ENCODE results near the gene FXYD7.
A peak's percentile ranks its signal among the peaks of the same experiment; 100 is the strongest.

Gene FXYD7

DNA sequence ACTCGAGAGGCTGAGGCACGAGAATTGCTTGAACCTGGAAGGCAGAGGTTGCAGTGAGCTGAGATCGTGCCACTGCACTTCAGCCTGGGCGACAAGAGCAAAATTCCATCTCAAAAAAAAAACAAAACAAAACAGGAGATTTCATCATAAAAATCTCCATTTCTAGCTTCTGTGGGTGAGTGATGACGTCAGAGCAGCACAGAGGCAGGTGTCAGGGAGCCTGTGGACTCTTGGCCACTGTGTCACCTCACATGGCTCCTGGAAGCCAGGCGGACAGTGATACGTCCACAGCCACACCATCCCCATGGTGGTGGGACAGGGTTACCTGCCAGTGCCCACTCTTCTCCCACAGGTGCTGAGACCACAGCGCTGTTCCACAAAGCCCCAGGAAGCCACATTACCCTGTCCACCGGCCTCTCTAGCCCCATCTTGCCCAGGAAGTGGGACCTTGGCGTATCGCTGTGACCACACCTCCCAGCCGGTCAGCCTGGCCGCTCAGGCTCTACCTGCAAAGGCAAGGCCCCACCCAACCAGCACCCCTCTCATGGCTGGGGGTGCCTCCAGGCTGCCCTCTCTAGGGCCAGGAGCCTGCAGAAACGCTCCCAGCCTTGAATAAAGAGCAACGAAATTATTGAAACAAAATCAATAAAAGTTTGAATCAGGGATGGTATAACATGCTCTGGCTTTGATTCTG, 29.9 kb upstream of the FXYD7 start:
- no peaks in the 10 kb centered on the region for H3K36me3 ChIP-seq (ENCODE audit: insufficient read depth, low read length)
- no peaks in the 10 kb centered on the region for H3K27me3 ChIP-seq (ENCODE audit: insufficient read depth, low read length)
- H3K4me3 ChIP-seq (ENCODE audit: low read length), result no peak overlapping the region
- no peak overlapping the region for H3K9ac ChIP-seq (ENCODE audit: low read depth, low read length)
- no peaks in the 10 kb centered on the region for H3K9me3 ChIP-seq (ENCODE audit: insufficient read depth, low read depth, low read length)
- H3K27ac ChIP-seq (ENCODE audit: low read depth, low read length), result no peak overlapping the region
- peaks cover 9% of the 10 kb centered on the region for H3K4me1 ChIP-seq (ENCODE audit: insufficient read depth, low read length)
- 91% methylated on average over 15 of the region's 15 CpGs for WGBS

DNA sequence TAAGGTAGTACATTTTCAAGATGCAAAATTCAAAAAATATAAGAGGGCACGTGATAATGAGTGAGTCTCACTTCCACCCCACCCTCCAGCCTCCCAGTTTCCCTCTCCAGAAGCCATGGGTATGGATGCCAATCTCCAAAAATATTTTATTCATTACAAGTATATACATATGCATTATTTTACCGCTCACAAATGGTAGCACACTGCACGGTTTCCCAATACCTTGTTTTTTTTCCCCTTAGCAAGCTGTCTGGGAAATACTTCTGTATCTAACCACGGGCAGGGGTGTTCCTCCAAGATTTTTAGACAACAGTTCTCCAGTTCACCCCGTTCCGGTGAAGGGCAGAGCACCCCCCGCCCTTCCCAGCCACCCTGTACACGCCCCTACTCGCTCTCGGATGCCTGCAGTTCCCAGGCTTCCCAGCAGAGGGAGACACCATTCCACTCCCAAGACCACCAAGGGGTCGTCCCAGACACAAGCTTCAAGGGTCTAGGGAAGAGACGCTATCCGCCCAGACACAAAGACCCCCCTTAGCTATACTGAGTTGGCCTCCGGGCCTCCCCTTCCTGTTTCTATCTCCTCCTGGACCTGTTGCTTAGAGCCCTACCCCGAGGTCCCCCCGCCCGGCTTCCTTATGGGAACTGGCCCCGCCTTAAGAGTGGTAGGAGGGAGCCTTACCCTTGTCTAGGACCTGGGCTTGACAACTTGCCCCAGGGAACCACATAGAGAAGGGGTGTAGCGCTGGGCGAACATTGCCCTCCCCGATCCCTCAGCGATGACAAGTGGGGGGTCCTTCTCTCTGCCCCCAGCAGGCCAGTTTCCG, 28.5 kb upstream of the FXYD7 start:
- no peaks in the 10 kb centered on the region for H3K9me3 ChIP-seq (ENCODE audit: insufficient read depth, low read depth, low read length)
- WGBS, result 19% methylated on average over 23 of the region's 23 CpGs
- no peaks in the 10 kb centered on the region for H3K36me3 ChIP-seq (ENCODE audit: insufficient read depth, low read length)
- H3K4me1 ChIP-seq (ENCODE audit: insufficient read depth, low read length), result peaks cover 14% of the 10 kb centered on the region
- H3K4me3 ChIP-seq (ENCODE audit: low read length), result peak overlapping the region; percentile 47
- no peak overlapping the region for H3K9ac ChIP-seq (ENCODE audit: low read depth, low read length)
- no peak overlapping the region for H3K27ac ChIP-seq (ENCODE audit: low read depth, low read length)
- H3K27me3 ChIP-seq (ENCODE audit: insufficient read depth, low read length), result no peaks in the 10 kb centered on the region

- H3K9ac ChIP-seq (ENCODE audit: low read depth, low read length), result no peak within 1 kb of the TSS
- no peaks in the 10 kb centered on the region for H3K36me3 ChIP-seq (ENCODE audit: insufficient read depth, low read length)
- no peak within 1 kb of the TSS for H3K27ac ChIP-seq (ENCODE audit: low read depth, low read length)
- no peaks in the 10 kb centered on the region for H3K9me3 ChIP-seq (ENCODE audit: insufficient read depth, low read depth, low read length)
- H3K4me1 ChIP-seq (ENCODE audit: insufficient read depth, low read length), result peaks cover 14% of the 10 kb centered on the region
- peak within 1 kb of the TSS; percentile 47 for H3K4me3 ChIP-seq (ENCODE audit: low read length)
- no peaks in the 10 kb centered on the region for H3K27me3 ChIP-seq (ENCODE audit: insufficient read depth, low read length)
- 71% methylated on average over 14 of the region's 14 CpGs for WGBS
Observed at GRCh38 chr19:35115177-35115951, 27.7 kb upstream of the FXYD7 start, which contains the start of gene FXYD3. FXYD3 (plus strand) TSS chr19:35115823; CDS start chr19:35119377, 3,554 bp downstream.

GRCh38 chr19:35116072-35116801, 26.8 kb upstream of the FXYD7 start:
- Histone ChIP-seq H3K36me3 (ENCODE audit: insufficient read depth, low read length) (no peaks in the 10 kb centered on the region), H3K4me1 (ENCODE audit: insufficient read depth, low read length) (peaks cover 9% of the 10 kb centered on the region; the same call in 1 of the 2 replicates), H3K4me3 (ENCODE audit: low read length) (no peak overlapping the region), H3K27ac (ENCODE audit: low read depth, low read length) (no peak overlapping the region), H3K27me3 (ENCODE audit: insufficient read depth, low read length) (no peaks in the 10 kb centered on the region), H3K9ac (ENCODE audit: low read depth, low read length) (no peak overlapping the region), H3K9me3 (ENCODE audit: insufficient read depth, low read depth, low read length) (no peaks in the 10 kb centered on the region)
- WGBS, result 82% methylated on average over 12 of the region's 13 CpGs

DNA sequence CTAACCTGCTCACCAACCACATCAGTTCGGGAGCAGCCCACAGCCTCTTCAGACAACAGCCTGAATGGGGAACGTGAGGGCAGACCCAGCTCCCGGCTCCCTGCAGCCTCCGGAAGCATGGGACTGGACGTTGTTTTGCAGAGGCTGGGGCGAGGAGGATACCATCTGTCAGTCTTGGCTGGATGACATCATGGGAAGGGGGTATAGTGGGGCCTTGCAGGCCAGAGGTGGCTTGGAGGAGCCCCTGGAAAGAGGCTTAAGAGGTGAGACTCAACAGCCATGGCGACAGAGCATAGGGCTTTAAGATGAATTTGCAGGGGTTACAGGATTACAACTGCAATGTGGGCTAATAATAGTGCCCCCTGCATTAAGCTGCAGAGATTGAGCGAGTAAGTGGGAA, 25.9 kb upstream of the FXYD7 start:
- WGBS, result 70% methylated on average over 8 of the region's 8 CpGs
- Histone ChIP-seq H3K9ac (ENCODE audit: low read depth, low read length) (no peak overlapping the region), H3K9me3 (ENCODE audit: insufficient read depth, low read depth, low read length) (no peaks in the 10 kb centered on the region), H3K27ac (ENCODE audit: low read depth, low read length) (no peak overlapping the region), H3K36me3 (ENCODE audit: insufficient read depth, low read length) (no peaks in the 10 kb centered on the region), H3K4me3 (ENCODE audit: low read length) (no peak overlapping the region), H3K4me1 (ENCODE audit: insufficient read depth, low read length) (peaks cover 9% of the 10 kb centered on the region; the same call in 1 of the 2 replicates), H3K27me3 (ENCODE audit: insufficient read depth, low read length) (no peaks in the 10 kb centered on the region)

- Histone ChIP-seq H3K36me3 (ENCODE audit: insufficient read depth, low read length) (no peaks in the 10 kb centered on the region), H3K4me3 (ENCODE audit: low read length) (no peak overlapping the region), H3K27me3 (ENCODE audit: insufficient read depth, low read length) (no peaks in the 10 kb centered on the region), H3K9ac (ENCODE audit: low read depth, low read length) (no peak overlapping the region), H3K9me3 (ENCODE audit: insufficient read depth, low read depth, low read length) (no peaks in the 10 kb centered on the region), H3K27ac (ENCODE audit: low read depth, low read length) (no peak overlapping the region), H3K4me1 (ENCODE audit: insufficient read depth, low read length) (peaks cover 13% of the 10 kb centered on the region; the same call in 1 of the 2 replicates)
- 82% methylated on average over 11 of the region's 11 CpGs for WGBS
Observed at GRCh38 chr19:35117799-35118198, 25.3 kb upstream of the FXYD7 start.

GRCh38 chr19:35118268-35119020, 24.6 kb upstream of the FXYD7 start:
- WGBS, result 82% methylated on average over 12 of the region's 13 CpGs
- Histone ChIP-seq H3K27me3 (ENCODE audit: insufficient read depth, low read length) (no peaks in the 10 kb centered on the region), H3K27ac (ENCODE audit: low read depth, low read length) (no peak overlapping the region), H3K9me3 (ENCODE audit: insufficient read depth, low read depth, low read length) (no peaks in the 10 kb centered on the region), H3K9ac (ENCODE audit: low read depth, low read length) (no peak overlapping the region), H3K4me1 (ENCODE audit: insufficient read depth, low read length) (peaks cover 20% of the 10 kb centered on the region), H3K36me3 (ENCODE audit: insufficient read depth, low read length) (no peaks in the 10 kb centered on the region), H3K4me3 (ENCODE audit: low read length) (no peak overlapping the region)

GRCh38 chr19:35119091-35119490, 24.0 kb upstream of the FXYD7 start:
- H3K9ac ChIP-seq (ENCODE audit: low read depth, low read length), result no peak overlapping the region
- no peaks in the 10 kb centered on the region for H3K9me3 ChIP-seq (ENCODE audit: insufficient read depth, low read depth, low read length)
- no peaks in the 10 kb centered on the region for H3K36me3 ChIP-seq (ENCODE audit: insufficient read depth, low read length)
- H3K27ac ChIP-seq (ENCODE audit: low read depth, low read length), result no peak overlapping the region
- H3K27me3 ChIP-seq (ENCODE audit: insufficient read depth, low read length), result no peaks in the 10 kb centered on the region
- H3K4me3 ChIP-seq (ENCODE audit: low read length), result no peak overlapping the region
- 84% methylated on average over 14 of the region's 14 CpGs for WGBS
- peaks cover 20% of the 10 kb centered on the region for H3K4me1 ChIP-seq (ENCODE audit: insufficient read depth, low read length)

DNA sequence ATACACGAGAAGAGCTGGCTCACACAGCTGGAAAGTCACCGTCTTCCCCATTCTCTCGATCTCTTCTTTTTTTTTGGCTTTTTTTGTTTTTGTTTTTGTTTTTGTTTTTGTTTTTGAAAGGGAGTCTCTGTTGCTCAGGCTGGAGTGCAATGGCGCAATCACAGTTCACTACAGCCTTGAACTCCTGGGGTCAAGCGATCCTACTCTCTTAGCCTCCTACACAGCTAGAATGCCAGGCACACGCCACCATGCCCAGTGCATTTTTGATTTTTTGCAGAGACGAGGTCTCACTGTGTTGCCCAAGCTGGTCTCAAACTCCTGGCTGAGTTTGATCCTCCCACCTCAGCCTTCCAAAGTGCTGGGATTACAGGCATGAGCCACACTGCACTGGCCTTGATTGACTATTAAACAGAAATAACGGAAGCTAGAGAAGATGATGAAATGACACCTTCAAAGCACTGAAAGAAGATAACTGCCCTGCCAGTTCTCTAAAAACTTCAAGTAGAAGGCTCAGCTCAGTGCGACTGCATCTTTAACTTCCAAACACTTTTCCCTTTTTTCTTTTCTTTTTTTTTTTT, 23.4 kb upstream of the FXYD7 start:
- no peak overlapping the region for H3K4me3 ChIP-seq (ENCODE audit: low read length)
- H3K9ac ChIP-seq (ENCODE audit: low read depth, low read length), result no peak overlapping the region
- 90% methylated on average over 9 of the region's 9 CpGs for WGBS
- peaks cover 17% of the 10 kb centered on the region for H3K4me1 ChIP-seq (ENCODE audit: insufficient read depth, low read length)
- H3K9me3 ChIP-seq (ENCODE audit: insufficient read depth, low read depth, low read length), result no peaks in the 10 kb centered on the region
- H3K36me3 ChIP-seq (ENCODE audit: insufficient read depth, low read length), result no peaks in the 10 kb centered on the region
- no peaks in the 10 kb centered on the region for H3K27me3 ChIP-seq (ENCODE audit: insufficient read depth, low read length)
- no peak overlapping the region for H3K27ac ChIP-seq (ENCODE audit: low read depth, low read length)

- H3K27ac ChIP-seq (ENCODE audit: low read depth, low read length), result no peak overlapping the region
- no peaks in the 10 kb centered on the region for H3K36me3 ChIP-seq (ENCODE audit: insufficient read depth, low read length)
- H3K4me1 ChIP-seq (ENCODE audit: insufficient read depth, low read length), result peaks cover 17% of the 10 kb centered on the region
- H3K9ac ChIP-seq (ENCODE audit: low read depth, low read length), result no peak overlapping the region
- WGBS, result 85% methylated on average over 7 of the region's 7 CpGs
- H3K27me3 ChIP-seq (ENCODE audit: insufficient read depth, low read length), result no peaks in the 10 kb centered on the region
- H3K4me3 ChIP-seq (ENCODE audit: low read length), result no peak overlapping the region
- no peaks in the 10 kb centered on the region for H3K9me3 ChIP-seq (ENCODE audit: insufficient read depth, low read depth, low read length)
Observed at GRCh38 chr19:35120492-35120891, 22.6 kb upstream of the FXYD7 start.
